22Rv1 (cell line): ENCODE data around the gene ANKS6.

Experiments
- H3K27ac ChIP-seq: fragments of 450-650 bp; 2 replicates; pipeline ENCODE4 v1.5.1; 2017
- ZFX ChIP-seq: fragments of 450-650 bp; IDR thresholded peaks from 2 replicates; pipeline ENCODE4 v1.6.1; 2017; ENCODE audit warnings: antibody characterized with exemption, borderline replicate concordance
- TF ChIP-seq, protein P1 (sequence below): fragments of 450-650 bp; IDR thresholded peaks from 2 replicates; pipeline ENCODE4 v1.5.1; 2017; ENCODE audit warnings: mild to moderate bottlenecking

ANKS6 gene

DNA sequence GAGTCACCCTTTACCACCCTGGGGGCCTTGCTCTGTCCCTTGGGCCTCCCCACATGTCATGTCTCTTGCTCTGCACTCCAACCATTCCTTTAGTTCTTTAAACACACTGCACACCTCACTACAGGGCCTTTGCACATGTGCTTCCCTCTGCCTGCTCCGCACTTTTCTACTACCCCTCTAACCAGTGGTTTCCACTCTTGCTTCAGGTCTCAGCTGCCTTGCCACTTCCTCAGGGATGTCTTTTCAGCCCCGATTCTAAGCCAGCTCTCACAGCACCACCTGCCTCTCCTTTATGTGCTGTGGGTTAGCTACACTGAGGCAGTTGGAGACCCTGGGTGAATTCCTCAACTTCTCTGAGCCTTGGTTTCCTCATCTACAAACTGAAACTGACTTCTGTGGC, 53.0 kb downstream of the ANKS6 start:
- no peak overlapping the region for H3K27ac ChIP-seq

DNA sequence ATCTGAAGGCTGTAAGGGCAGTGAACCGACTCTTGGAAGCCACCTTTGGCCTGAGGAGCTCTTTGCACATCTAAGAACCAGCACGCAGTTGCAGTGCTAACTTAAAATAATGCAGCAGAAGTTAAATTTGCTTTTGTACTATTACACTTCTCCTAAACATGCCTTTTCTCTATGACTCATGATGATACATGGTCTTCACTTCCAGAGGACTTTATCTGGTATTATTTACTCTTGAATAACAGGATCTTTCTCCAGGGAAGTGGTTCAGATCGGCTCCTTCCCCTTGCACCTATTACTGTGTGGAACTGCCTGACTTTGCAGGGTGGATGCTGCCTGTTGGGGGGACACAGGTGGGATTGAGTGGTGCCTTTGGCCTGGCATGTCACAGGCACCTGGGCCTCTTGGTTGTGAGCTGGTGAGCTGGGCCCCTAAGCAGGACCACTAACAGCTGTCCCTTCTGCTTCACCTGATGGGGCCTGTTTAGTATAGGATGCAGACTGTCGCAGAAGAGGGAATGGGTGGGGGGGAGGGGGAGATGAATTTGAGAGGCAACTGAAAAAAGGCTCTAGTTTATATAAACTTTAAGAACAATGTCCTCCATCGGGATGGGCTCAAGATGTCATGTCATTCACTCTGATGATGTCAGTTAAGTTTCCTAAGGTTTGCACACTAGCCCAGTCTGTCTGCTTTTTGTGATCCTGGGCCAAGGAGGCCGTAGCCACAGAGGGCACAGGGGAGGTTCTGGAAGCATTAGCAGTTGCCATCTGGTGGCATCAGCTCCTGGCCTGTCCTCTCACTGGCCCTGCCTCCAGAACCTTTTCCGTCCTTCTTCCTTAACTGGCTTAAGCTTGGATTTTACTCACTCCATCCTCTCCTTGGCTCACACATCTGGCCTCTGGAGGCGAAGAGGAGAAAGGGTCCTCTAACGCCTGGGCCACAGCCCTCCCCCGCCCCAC, 53.8 kb downstream of the ANKS6 start:
- no peak overlapping the region for H3K27ac ChIP-seq
- no peak for TF ChIP-seq ZFX
- TF ChIP-seq, protein P1, sequence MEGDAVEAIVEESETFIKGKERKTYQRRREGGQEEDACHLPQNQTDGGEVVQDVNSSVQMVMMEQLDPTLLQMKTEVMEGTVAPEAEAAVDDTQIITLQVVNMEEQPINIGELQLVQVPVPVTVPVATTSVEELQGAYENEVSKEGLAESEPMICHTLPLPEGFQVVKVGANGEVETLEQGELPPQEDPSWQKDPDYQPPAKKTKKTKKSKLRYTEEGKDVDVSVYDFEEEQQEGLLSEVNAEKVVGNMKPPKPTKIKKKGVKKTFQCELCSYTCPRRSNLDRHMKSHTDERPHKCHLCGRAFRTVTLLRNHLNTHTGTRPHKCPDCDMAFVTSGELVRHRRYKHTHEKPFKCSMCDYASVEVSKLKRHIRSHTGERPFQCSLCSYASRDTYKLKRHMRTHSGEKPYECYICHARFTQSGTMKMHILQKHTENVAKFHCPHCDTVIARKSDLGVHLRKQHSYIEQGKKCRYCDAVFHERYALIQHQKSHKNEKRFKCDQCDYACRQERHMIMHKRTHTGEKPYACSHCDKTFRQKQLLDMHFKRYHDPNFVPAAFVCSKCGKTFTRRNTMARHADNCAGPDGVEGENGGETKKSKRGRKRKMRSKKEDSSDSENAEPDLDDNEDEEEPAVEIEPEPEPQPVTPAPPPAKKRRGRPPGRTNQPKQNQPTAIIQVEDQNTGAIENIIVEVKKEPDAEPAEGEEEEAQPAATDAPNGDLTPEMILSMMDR = no peak

More for the DNA sequence above, 53.0 kb downstream of the ANKS6 start:
- TF ChIP-seq, protein P1 = no peak
- no peak for TF ChIP-seq ZFX

DNA sequence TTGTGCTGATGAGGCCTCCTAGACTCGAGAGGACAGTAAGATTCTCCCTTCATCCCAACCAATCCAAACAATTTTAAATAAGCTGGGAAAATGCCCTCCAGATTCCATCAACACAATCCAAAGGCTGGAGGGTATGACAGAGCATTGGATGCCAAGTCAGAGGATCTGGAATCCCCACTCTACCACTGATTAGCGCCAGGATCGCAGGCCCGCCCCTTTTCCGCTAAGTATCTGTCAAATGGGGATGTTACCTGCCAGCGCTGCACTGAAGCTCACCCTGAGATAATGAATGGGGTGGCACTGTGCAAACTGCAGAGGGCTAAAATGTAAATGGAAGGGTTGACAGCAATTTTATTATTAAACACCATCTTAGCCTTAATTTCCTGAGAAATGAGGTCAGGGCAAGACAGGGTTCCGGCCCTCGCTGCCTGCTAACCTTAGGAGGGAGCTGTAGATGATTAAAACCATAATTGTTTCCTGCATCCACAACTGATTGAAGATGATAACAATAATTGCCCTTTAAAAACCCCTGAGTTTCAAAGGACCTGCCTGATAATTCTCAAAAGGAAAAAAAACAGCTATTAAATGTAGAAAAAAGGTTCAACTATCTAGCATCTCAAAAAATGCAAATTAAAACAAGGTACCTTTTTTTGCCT, 56.0 kb downstream of the ANKS6 start:
- H3K27ac ChIP-seq = no peak overlapping the region
- no peak for TF ChIP-seq ZFX
- TF ChIP-seq, protein P1 = no peak

DNA sequence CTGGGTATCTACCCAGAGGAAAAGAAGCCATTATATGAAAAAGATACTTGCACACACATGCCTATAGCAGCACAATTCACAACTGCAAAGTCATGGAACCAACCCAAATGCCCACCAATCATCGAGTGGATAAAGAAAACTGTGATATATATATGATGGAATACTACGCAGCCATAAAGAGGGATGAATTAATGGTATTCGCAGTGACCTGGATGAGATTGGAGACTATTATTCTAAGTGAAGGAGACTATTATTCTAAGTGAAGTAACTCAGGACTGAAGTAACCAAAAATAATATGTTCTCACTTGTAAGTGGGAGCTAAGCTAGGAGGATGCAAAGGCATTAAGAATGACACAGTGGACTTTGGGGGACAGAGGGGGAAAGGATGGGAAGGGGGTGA, 57.6 kb downstream of the ANKS6 start:
- H3K27ac ChIP-seq = no peak overlapping the region
- TF ChIP-seq, protein P1 = no peak
- TF ChIP-seq ZFX = no peak

DNA sequence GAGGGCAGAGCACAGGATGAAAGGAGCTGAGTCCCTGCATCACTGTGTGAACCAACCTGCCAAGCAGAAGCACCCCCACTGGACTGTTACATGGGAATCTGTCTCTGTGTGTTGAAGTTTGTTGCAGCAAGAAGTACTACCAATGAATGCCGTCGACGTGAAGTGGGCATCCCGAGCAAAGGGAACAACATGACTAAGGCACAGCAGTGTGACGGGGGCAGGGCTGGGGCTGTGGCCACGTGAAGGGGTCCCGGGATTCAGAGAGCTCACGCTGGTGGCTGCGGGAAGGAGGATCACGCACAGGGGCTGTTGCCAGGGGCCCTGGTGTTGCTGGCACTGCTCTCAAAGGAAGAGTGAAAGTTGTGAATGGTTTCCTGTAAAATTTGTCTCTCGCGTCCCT, 60.1 kb downstream of the ANKS6 start:
- no peak overlapping the region for H3K27ac ChIP-seq
- TF ChIP-seq ZFX = no peak
- TF ChIP-seq, protein P1 = no peak

DNA sequence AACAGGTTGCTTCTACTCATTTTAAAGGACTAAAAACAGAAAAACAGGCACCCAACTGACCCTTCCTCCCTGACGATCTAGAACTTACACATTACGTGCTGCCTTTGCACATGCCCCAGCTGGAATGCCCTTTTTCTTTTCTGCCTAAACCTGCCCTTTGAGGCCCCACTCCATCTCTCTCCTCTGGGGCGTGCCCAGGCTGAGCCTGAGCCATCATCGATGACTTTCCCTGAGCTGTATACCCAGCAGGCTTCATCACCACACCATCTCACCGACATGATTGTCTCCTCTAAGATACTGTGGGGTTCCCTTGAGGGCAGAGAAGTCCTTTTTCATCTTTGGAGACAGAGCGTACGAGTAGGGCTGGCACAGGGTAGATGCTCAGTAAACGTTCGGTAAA, 63.6 kb downstream of the ANKS6 start:
- no peak overlapping the region for H3K27ac ChIP-seq
- TF ChIP-seq, protein P1 = no peak
- no peak for TF ChIP-seq ZFX

DNA sequence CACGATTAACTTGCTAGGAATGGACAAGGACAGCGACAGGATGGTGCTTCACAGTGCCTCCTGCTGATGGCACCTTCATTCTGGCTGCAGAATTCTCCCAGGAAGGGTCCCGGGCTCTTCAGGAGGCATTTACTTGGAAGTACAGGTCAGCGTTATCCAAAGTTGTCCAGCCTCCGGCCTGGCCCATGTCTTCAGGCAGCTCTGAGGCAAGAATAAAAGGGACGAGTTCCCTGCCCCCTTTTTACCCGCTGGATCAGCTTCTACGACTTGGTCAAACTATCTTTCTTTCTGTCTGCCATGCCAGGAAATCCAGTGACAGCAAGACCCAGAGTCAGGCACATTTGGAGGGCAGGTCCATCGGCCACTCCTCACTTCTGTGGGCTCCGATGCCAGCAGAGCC, 64.3 kb downstream of the ANKS6 start:
- no peak overlapping the region for H3K27ac ChIP-seq
- TF ChIP-seq ZFX = no peak
- TF ChIP-seq, protein P1 = no peak
